ENCODE results near the gene RAB36. TPM values are rescaled to one million over a fixed set of nuclear protein-coding genes. Genes with fewer than 3 reads are reported as not detected.

Gene RAB36
- total RNA-seq, 1 experiment from 2014 or later: 1.1 TPM

GRCh38 chr22:23184100-23184763 lies 39.0 kb downstream of the RAB36 start:
- Histone ChIP-seq H3K9me3 (ENCODE audit: low read length) (no peaks in the 10 kb centered on the region), H3K36me3 (ENCODE audit: low read depth, low read length) (no peaks in the 10 kb centered on the region), H3F3A (ENCODE audit: low read length, unreplicated experiment) (no peaks in the 10 kb centered on the region), H3K27ac (ENCODE audit: low read length) (no peak overlapping the region), H2AFZ (ENCODE audit: low read length) (no peak overlapping the region), H3K9me2 (replicated peaks; ENCODE audit: low read length) (no peaks in the 10 kb centered on the region), H3K79me2 (ENCODE audit: low read length) (peaks cover 81% of the 10 kb centered on the region), H4K20me1 (ENCODE audit: low read length) (peaks cover 46% of the 10 kb centered on the region), H3K9ac (ENCODE audit: low read length) (no peak overlapping the region), H3K4me3 (ENCODE audit: low read length) (peak overlapping the region; percentile 74), H3K4me2 (ENCODE audit: low read length) (peak overlapping the region; percentile 88), H3K4me1 (ENCODE audit: insufficient read depth, low read length) (peaks cover 30% of the 10 kb centered on the region), H3K27me3 (ENCODE audit: low read length) (no peaks in the 10 kb centered on the region)
- no peak for ATAC-seq
- intact Hi-C loops (cut with micrococcal nuclease): no loop called here
- no TSS peak for BruUV-seq (replicated peaks)
- TF ChIP-seq EZH2phosphoT487 (IDR thresholded peaks at IDR 0.05; ENCODE audit: borderline replicate concordance, low read length): no peak
- TF ChIP-seq CTCF (conservative IDR thresholded peaks at IDR 0.05; ENCODE audit: low read depth, low read length): no peak
- no peak for TF ChIP-seq EZH2 (IDR thresholded peaks at IDR 0.05; ENCODE audit: low read length, unreplicated experiment)
- ChIA-PET CTCF (interaction anchor here (1.6 kb wide), 1 partner anchor 98 kb away, joined by 6 read pairs; no protein-coding TSS in a partner anchor), POLR2A (ENCODE audit: unreplicated experiment) (no interaction called here)
- DNase-seq: no peak

GRCh38 chr22:23184764-23185113 lies 39.5 kb downstream of the RAB36 start:
- H3K9ac ChIP-seq (ENCODE audit: low read length): no peak overlapping the region
- BruUV-seq (replicated peaks): no TSS peak
- no peak overlapping the region for H3K27ac ChIP-seq (ENCODE audit: low read length)
- H3K9me2 ChIP-seq (replicated peaks; ENCODE audit: low read length): no peaks in the 10 kb centered on the region
- CTCF ChIA-PET: no interaction called here
- H3K4me2 ChIP-seq (ENCODE audit: low read length): peak overlapping the region; percentile 88; the same call in 1 of the 2 replicates
- peaks cover 46% of the 10 kb centered on the region for H4K20me1 ChIP-seq (ENCODE audit: low read length)
- POLR2A ChIA-PET (ENCODE audit: unreplicated experiment): no interaction called here
- H3K27me3 ChIP-seq (ENCODE audit: low read length): no peaks in the 10 kb centered on the region
- H3K9me3 ChIP-seq (ENCODE audit: low read length): no peaks in the 10 kb centered on the region
- no peak for TF ChIP-seq CTCF (conservative IDR thresholded peaks at IDR 0.05; ENCODE audit: low read depth, low read length)
- no peak for TF ChIP-seq EZH2phosphoT487 (IDR thresholded peaks at IDR 0.05; ENCODE audit: borderline replicate concordance, low read length)
- TF ChIP-seq EZH2 (IDR thresholded peaks at IDR 0.05; ENCODE audit: low read length, unreplicated experiment): no peak
- no peaks in the 10 kb centered on the region for H3F3A ChIP-seq (ENCODE audit: low read length, unreplicated experiment)
- no peak for ATAC-seq
- H3K4me1 ChIP-seq (ENCODE audit: insufficient read depth, low read length): peaks cover 25% of the 10 kb centered on the region
- H3K36me3 ChIP-seq (ENCODE audit: low read depth, low read length): no peaks in the 10 kb centered on the region
- H2AFZ ChIP-seq (ENCODE audit: low read length): no peak overlapping the region
- peak overlapping the region; percentile 74; the same call in 1 of the 2 replicates for H3K4me3 ChIP-seq (ENCODE audit: low read length)
- intact Hi-C loops (cut with micrococcal nuclease): no loop called here
- no peak for DNase-seq
- peaks cover 86% of the 10 kb centered on the region for H3K79me2 ChIP-seq (ENCODE audit: low read length)

GRCh38 chr22:23187211-23187610 lies 41.9 kb downstream of the RAB36 start:
- TF ChIP-seq EZH2 (IDR thresholded peaks at IDR 0.05; ENCODE audit: low read length, unreplicated experiment) (no peak), CTCF (conservative IDR thresholded peaks at IDR 0.05; ENCODE audit: low read depth, low read length) (no peak), EZH2phosphoT487 (IDR thresholded peaks at IDR 0.05; ENCODE audit: borderline replicate concordance, low read length) (no peak)
- Histone ChIP-seq H3K4me2 (ENCODE audit: low read length) (no peak overlapping the region), H3F3A (ENCODE audit: low read length, unreplicated experiment) (no peaks in the 10 kb centered on the region), H3K9me2 (replicated peaks; ENCODE audit: low read length) (no peaks in the 10 kb centered on the region), H3K4me3 (ENCODE audit: low read length) (no peak overlapping the region), H2AFZ (ENCODE audit: low read length) (no peak overlapping the region), H3K27me3 (ENCODE audit: low read length) (no peaks in the 10 kb centered on the region), H3K9me3 (ENCODE audit: low read length) (no peaks in the 10 kb centered on the region), H3K79me2 (ENCODE audit: low read length) (peaks cover 98% of the 10 kb centered on the region), H4K20me1 (ENCODE audit: low read length) (peaks cover 39% of the 10 kb centered on the region), H3K9ac (ENCODE audit: low read length) (no peak overlapping the region), H3K27ac (ENCODE audit: low read length) (no peak overlapping the region), H3K36me3 (ENCODE audit: low read depth, low read length) (no peaks in the 10 kb centered on the region), H3K4me1 (ENCODE audit: insufficient read depth, low read length) (peaks cover 18% of the 10 kb centered on the region)
- CTCF ChIA-PET: no interaction called here
- DNase-seq (no peak), ATAC-seq (no peak)
- no TSS peak for BruUV-seq (replicated peaks)
- intact Hi-C loops (cut with micrococcal nuclease): no loop called here
- POLR2A ChIA-PET (ENCODE audit: unreplicated experiment): no interaction called here

Measured in PC-3 (cell line).